SK-N-SH (cell line): ENCODE measurements around the gene CSRP1. TPM values are rescaled to one million over a fixed set of nuclear protein-coding genes. Genes with fewer than 3 reads are reported as not detected.

Experiments used
- CTCF ChIA-PET: fragments of 300-600, 350-600 bp; formaldehyde crosslinking; extraction: SDS; loops from one replicate; lab custom pipeline; 2021; lab: Yijun Ruan, JAX
- POLR2A ChIA-PET: fragments of 350-600 bp; sonication (Branson Sonifier 250); formaldehyde crosslinking; extraction: SDS; loops from one replicate; lab custom pipeline; 2020; ENCODE audit warnings: antibody characterized with exemption, inconsistent platforms; lab: Yijun Ruan, JAX
- DNase-seq: peaks from one replicate; pipeline ENCODE4 v3.0.0; 2012
- H2AFZ ChIP-seq: fragments of 200-600 bp; sonication (generic); 2 replicates; pipeline ENCODE4 v1.8.1; 2016; ENCODE audit warnings: antibody characterized with exemption, mild to moderate bottlenecking, low read depth
- H3F3A ChIP-seq: fragments of 200-600 bp; sonication (generic); replicated peaks from 2 replicates; pipeline ENCODE3; 2016; ENCODE audit warnings: antibody characterized with exemption, mild to moderate bottlenecking; ENCODE audit not compliant: insufficient read depth
- H3K27ac ChIP-seq, 2 experiments: fragments of 200-500 bp in 1 of 2; fragments of 200-600 bp in 1 of 2; sonication (Bioruptor generic) in 1 of 2; sonication (generic), shearing (Covaris generic) in 1 of 2; 2 replicates each; pipeline versions ENCODE4 v1.5.1 to v1.6.1; 2014 to 2016; ENCODE audit warnings: low read depth in 2 of 2, inconsistent platforms in 1 of 2, low read length in 1 of 2, mild to moderate bottlenecking in 1 of 2, mixed read lengths in 1 of 2
- H3K27me3 ChIP-seq: fragments of 200-600 bp; sonication (generic), shearing (Covaris generic); 2 replicates; pipeline ENCODE4 v1.6.1; 2016; ENCODE audit warnings: mixed run types; ENCODE audit not compliant: insufficient read depth
- H3K36me3 ChIP-seq, 2 experiments: fragments of 200-500 bp in 1 of 2; fragments of 200-600 bp in 1 of 2; sonication (Bioruptor generic) in 1 of 2; sonication (generic) in 1 of 2; replicated peaks in 1 of 2; 2 replicates each; pipeline versions ENCODE3 to v1.5.1; 2014 to 2016; ENCODE audit warnings: low read length in 1 of 2, mild to moderate bottlenecking in 1 of 2; ENCODE audit not compliant: insufficient read depth in 2 of 2, control insufficient read depth in 1 of 2
- H3K4me1 ChIP-seq, 2 experiments: fragments of 200-500 bp in 1 of 2; fragments of 200-600 bp in 1 of 2; sonication (Bioruptor generic) in 1 of 2; sonication (generic), shearing (Covaris generic) in 1 of 2; 2 replicates each; pipeline versions ENCODE4 v1.5.1 to v1.6.1; 2014 to 2016; ENCODE audit warnings: low read depth in 1 of 2, low read length in 1 of 2, mixed run types in 1 of 2; ENCODE audit not compliant: insufficient read depth in 2 of 2, control insufficient read depth in 1 of 2
- H3K4me2 ChIP-seq: fragments of 200-600 bp; sonication (generic), shearing (Covaris generic); 2 replicates; pipeline ENCODE4 v1.6.1; 2017; ENCODE audit warnings: mixed run types
- H3K4me3 ChIP-seq, 2 experiments: fragments of 200-500 bp in 1 of 2; fragments of 200-600 bp in 1 of 2; sonication (Bioruptor generic) in 1 of 2; sonication (generic), shearing (Covaris generic) in 1 of 2; 2 replicates each; pipeline versions ENCODE4 v1.5.1 to v1.8.1; 2014 to 2016; ENCODE audit warnings: low read depth in 2 of 2, inconsistent platforms in 1 of 2, low read length in 1 of 2, mild to moderate bottlenecking in 1 of 2, mixed read lengths in 1 of 2, moderate library complexity in 1 of 2
- H3K79me2 ChIP-seq: fragments of 200-600 bp; sonication (generic); 2 replicates; pipeline ENCODE4 v1.8.1; 2017; ENCODE audit warnings: mild to moderate bottlenecking; ENCODE audit not compliant: insufficient read depth
- H3K9ac ChIP-seq: fragments of 200-600 bp; sonication (generic); 2 replicates; pipeline ENCODE4 v1.6.1; 2017; ENCODE audit warnings: mixed run types
- H3K9me2 ChIP-seq: fragments of 200-600 bp; sonication (generic); 2 replicates; pipeline ENCODE4 v1.6.1; 2017; ENCODE audit warnings: mixed run types
- H3K9me3 ChIP-seq: fragments of 200-600 bp; sonication (generic); 2 replicates; pipeline ENCODE4 v1.6.1; 2017; ENCODE audit warnings: mixed run types, mild to moderate bottlenecking, moderate library complexity
- H4K20me1 ChIP-seq: fragments of 200-600 bp; sonication (generic); 2 replicates; pipeline ENCODE4 v1.6.1; 2017; ENCODE audit warnings: mild to moderate bottlenecking, mixed run types; ENCODE audit not compliant: insufficient read depth
- EP300 ChIP-seq, 2 experiments: IDR thresholded peaks; 2 replicates each; pipeline versions ENCODE4 v1.4.0 to v1.6.1; 2012; ENCODE audit warnings: borderline replicate concordance in 1 of 2, low read depth in 1 of 2, low read length in 1 of 2
- FOXJ3 ChIP-seq: sonication (generic); formaldehyde crosslinking; IDR thresholded peaks from 2 replicates; pipeline ENCODE4 v1.5.1; 2020; ENCODE audit warnings: mild to moderate bottlenecking, missing genetic modification reagents
- FOXM1 ChIP-seq: IDR thresholded peaks from 2 replicates; pipeline ENCODE4 v1.4.0; 2012; ENCODE audit warnings: low read depth, mild to moderate bottlenecking
- GABPA ChIP-seq: IDR thresholded peaks from 2 replicates; pipeline ENCODE4 v1.4.0; 2012; ENCODE audit warnings: low read depth, mild to moderate bottlenecking
- GATA2 ChIP-seq: sonication (generic); formaldehyde crosslinking; IDR thresholded peaks from 2 replicates; pipeline ENCODE4 v1.5.0; 2020; ENCODE audit warnings: mild to moderate bottlenecking, missing genetic modification reagents
- IRF3 ChIP-seq: fragments of 150-350 bp; IDR thresholded peaks from 2 replicates; pipeline ENCODE4 v1.6.1; 2016; ENCODE audit warnings: mild to moderate bottlenecking, low read depth, low read length
- MEF2A ChIP-seq: IDR thresholded peaks from 2 replicates; pipeline ENCODE4 v1.4.0; 2012; ENCODE audit warnings: low read depth, borderline replicate concordance
- NFIC ChIP-seq: IDR thresholded peaks from 2 replicates; pipeline ENCODE4 v1.4.0; 2012; ENCODE audit warnings: borderline replicate concordance
- PBX3 ChIP-seq: IDR thresholded peaks from 2 replicates; pipeline ENCODE4; 2012
- POLR2AphosphoS5 ChIP-seq: IDR thresholded peaks from 2 replicates; pipeline ENCODE4 v1.6.1; 2012; ENCODE audit warnings: low read depth, low read length
- RAD21 ChIP-seq: IDR thresholded peaks from 2 replicates; pipeline ENCODE4 v1.6.1; 2012; ENCODE audit warnings: mild to moderate bottlenecking, low read length
- RCOR1 ChIP-seq: fragments of 150-350 bp; IDR thresholded peaks from 2 replicates; pipeline ENCODE4 v1.6.1; 2017; ENCODE audit warnings: antibody characterized with exemption, low read length
- RFX5 ChIP-seq: IDR thresholded peaks from 2 replicates; pipeline ENCODE4 v1.6.1; 2012; ENCODE audit warnings: mild to moderate bottlenecking, improper control_type of control experiment, low read length
- RXRA ChIP-seq: IDR thresholded peaks from 2 replicates; pipeline ENCODE4 v1.4.0; 2012; ENCODE audit warnings: low read depth, mild to moderate bottlenecking, borderline replicate concordance
- SIN3A ChIP-seq: IDR thresholded peaks from 2 replicates; pipeline ENCODE4 v1.6.1; 2012; ENCODE audit warnings: low read depth, mild to moderate bottlenecking, low read length, moderate library complexity, borderline replicate concordance
- TAF1 ChIP-seq: IDR thresholded peaks from 2 replicates; pipeline ENCODE4 v1.6.1; 2012; ENCODE audit warnings: low read depth, mild to moderate bottlenecking, low read length, moderate library complexity, borderline replicate concordance
- TCF12 ChIP-seq: IDR thresholded peaks from 2 replicates; pipeline ENCODE4 v1.4.0; 2012
- TEAD4 ChIP-seq: IDR thresholded peaks from 2 replicates; pipeline ENCODE4 v1.4.0; 2012; ENCODE audit warnings: mild to moderate bottlenecking, borderline replicate concordance; ENCODE audit not compliant: insufficient read depth
- ZBTB33 ChIP-seq: IDR thresholded peaks from 2 replicates; pipeline ENCODE4 v1.4.0; 2012; ENCODE audit warnings: low read depth, borderline replicate concordance
- WGBS: methylation state at CpG from one replicate; pipeline ENCODE4 v1.1.6; 2017; ENCODE audit warnings: low lambda C conversion rate; 5-methylcytosine and 5-hydroxymethylcytosine counted together
- polyA plus RNA-seq, 3 experiments: library from polyadenylated mRNA; depleted of rRNA; stranded (reverse); fragments of >200 nt; gene quantifications; 2 replicates each; pipeline ENCODE4 v1.2.3, GENCODE V29; 2012
- TF ChIP-seq, protein P1 (sequence below): IDR thresholded peaks from 2 replicates; pipeline ENCODE4 v1.4.0; 2012; ENCODE audit warnings: low read depth, borderline replicate concordance

Gene CSRP1
- polyA plus RNA-seq, 1 of the 3 experiments (the other 2 are of a cell fraction) = 373 TPM

- CTCF ChIA-PET = interaction anchor here (0.7 to 31.9 kb wide), 24 partner anchors 9 to 316 kb away, joined by 3 to 860 read pairs (median 13); partner anchors contain the start of genes NAV1 and PHLDA3
- WGBS = 74% methylated on average over 6 of the region's 6 CpGs
- TF ChIP-seq RCOR1 (no peak), GABPA (no peak), NFIC (no peak), PBX3 (no peak), FOXM1 (no peak), ZBTB33 (no peak)
- TF ChIP-seq, all 33 proteins: peak for 0
- DNase-seq = no peak
- H3K9me3 ChIP-seq = no peaks in the 10 kb centered on the region
- H3K4me2 ChIP-seq = no peak overlapping the region
- no peaks in the 10 kb centered on the region for H3K36me3 ChIP-seq
- H3K4me1 ChIP-seq = peaks cover 14 to 17% of the 10 kb centered on the region in 2 experiments; a peak in 2 of 4 replicates
- H3K27ac ChIP-seq = no peak overlapping the region
- H3K4me3 ChIP-seq = no peak overlapping the region
- H4K20me1 ChIP-seq = no peaks in the 10 kb centered on the region
- H2AFZ ChIP-seq = no peak overlapping the region; the same call in 1 of the 2 replicates
- H3K79me2 ChIP-seq = peaks cover 11% of the 10 kb centered on the region
- H3K9me2 ChIP-seq = no peaks in the 10 kb centered on the region
- H3K9ac ChIP-seq = no peak overlapping the region
- POLR2A ChIA-PET = no interaction called here
- peaks cover under 1% of the 10 kb centered on the region for H3F3A ChIP-seq
- no peaks in the 10 kb centered on the region for H3K27me3 ChIP-seq
Measured at GRCh38 chr1:201511396-201511940, 4.5 kb upstream of the CSRP1 start.

GRCh38 chr1:201510734-201511133, 3.8 kb upstream of the CSRP1 start:
- no peaks in the 10 kb centered on the region for H4K20me1 ChIP-seq
- H3K27ac ChIP-seq = no peak overlapping the region
- DNase-seq = no peak
- H3K79me2 ChIP-seq = peaks cover 18% of the 10 kb centered on the region
- H3K9ac ChIP-seq = no peak overlapping the region
- no peaks in the 10 kb centered on the region for H3K9me3 ChIP-seq
- H3K4me3 ChIP-seq = no peak overlapping the region
- CTCF ChIA-PET = interaction anchor here (1.0 to 31.9 kb wide), 9 partner anchors 8 to 280 kb away, joined by 3 to 860 read pairs (median 46); partner anchors contain the start of genes NAV1 and PHLDA3
- H3K4me1 ChIP-seq = peaks cover 14 to 23% of the 10 kb centered on the region in 2 experiments; a peak in 2 of 4 replicates
- TF ChIP-seq PBX3 (no peak), RFX5 (no peak), RCOR1 (no peak), MEF2A (no peak), GABPA (no peak), SIN3A (no peak), GATA2 (CRISPR knock-in tag) (no peak), TCF12 (no peak), IRF3 (no peak), EP300 (IDR thresholded peaks at IDR 0.05; ENCODE audit: borderline replicate concordance in 1 of 2, low read depth in 1 of 2, low read length in 1 of 2) (no peak), FOXJ3 (CRISPR knock-in tag) (no peak), TAF1 (no peak), TEAD4 (no peak), FOXM1 (no peak), RXRA (no peak), POLR2AphosphoS5 (no peak), RAD21 (no peak)
- TF ChIP-seq, protein P1, sequence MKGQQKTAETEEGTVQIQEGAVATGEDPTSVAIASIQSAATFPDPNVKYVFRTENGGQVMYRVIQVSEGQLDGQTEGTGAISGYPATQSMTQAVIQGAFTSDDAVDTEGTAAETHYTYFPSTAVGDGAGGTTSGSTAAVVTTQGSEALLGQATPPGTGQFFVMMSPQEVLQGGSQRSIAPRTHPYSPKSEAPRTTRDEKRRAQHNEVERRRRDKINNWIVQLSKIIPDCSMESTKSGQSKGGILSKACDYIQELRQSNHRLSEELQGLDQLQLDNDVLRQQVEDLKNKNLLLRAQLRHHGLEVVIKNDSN = no peak
- WGBS = 100% methylated on average over 1 of the region's 1 CpG
- no peak overlapping the region for H2AFZ ChIP-seq
- POLR2A ChIA-PET = no interaction called here
- H3F3A ChIP-seq = peaks cover 6% of the 10 kb centered on the region
- no peak overlapping the region for H3K4me2 ChIP-seq
- H3K9me2 ChIP-seq = no peaks in the 10 kb centered on the region
- H3K27me3 ChIP-seq = no peaks in the 10 kb centered on the region
- H3K36me3 ChIP-seq = no peaks in the 10 kb centered on the region
